Peyer's patch (tissue), 4 donors: ENCODE results near the gene SHANK2.

Experiments used
- CTCF ChIP-seq, 6 experiments: fragments of 450-650 bp in 4 of 6; fragments of 200-600 bp in 2 of 6; sonication (generic) in 1 of 6; IDR thresholded peaks; one replicate each; pipeline ENCODE4 v1.5.1; 2017 to 2019; ENCODE audit warnings: antibody characterized with exemption in 6 of 6, mild to moderate bottlenecking in 3 of 6, moderate library complexity in 1 of 6
- POLR2A ChIP-seq, 2 donors: fragments of 450-650 bp; IDR thresholded peaks; one replicate each; pipeline ENCODE4 v1.5.1; 2017; ENCODE audit warnings: antibody characterized with exemption in 2 of 2, mild to moderate bottlenecking in 2 of 2, moderate library complexity in 2 of 2

GRCh38 chr11:71265559-71266092, 13.2 kb upstream of the SHANK2 start:
- TF ChIP-seq POLR2A (IDR thresholded peaks at IDR 0.05) (no peak), CTCF (IDR thresholded peaks at IDR 0.05) (no peak)
